Activated CD8-positive, alpha-beta T cell treated with anti-CD3 and anti-CD28 coated beads for 36 hours (primary cell): ENCODE results near the gene TAF4. TPM values are rescaled to one million over a fixed set of nuclear protein-coding genes. Genes with fewer than 3 reads are reported as not detected.
"Not testable (repeated sequence)": the region's sequence is repeated elsewhere in the genome, so short reads cannot be mapped to it uniquely, and the experiment has no call there.

Experiments
- ATAC-seq: fragments of 200-7000 bp; cut with Tn5 transposase; one replicate; pipeline ENCODE4 v1.10.0; 2021; ENCODE audit warnings: mild to moderate bottlenecking, moderate library complexity
- CTCF ChIA-PET: fragments of 350-600 bp; sonication (Branson Sonifier 250); formaldehyde crosslinking; loops from one replicate; lab custom pipeline; 2021; ENCODE audit warnings: antibody characterized with exemption; lab: Charles Lee
- POLR2A ChIA-PET: fragments of 350-600 bp; sonication (Branson Sonifier 250); formaldehyde crosslinking; loops from one replicate; lab custom pipeline; 2021; ENCODE audit warnings: antibody characterized with exemption; lab: Charles Lee
- DNase-seq: peaks from one replicate; pipeline ENCODE4 v3.0.0-alpha.2; 2020
- H3K27ac Mint-ChIP-seq: one replicate; pipeline ENCODE4 v1.8.0; 2021; ENCODE audit warnings: mild to moderate bottlenecking, mixed read lengths
- H3K27me3 Mint-ChIP-seq: one replicate; pipeline ENCODE4 v1.8.0; 2021; ENCODE audit warnings: mixed read lengths
- H3K36me3 Mint-ChIP-seq: one replicate; pipeline ENCODE4 v1.8.0; 2021; ENCODE audit warnings: low read depth, mixed read lengths
- H3K4me1 Mint-ChIP-seq: one replicate; pipeline ENCODE4 v1.8.0; 2021; ENCODE audit warnings: low read depth, mixed read lengths
- H3K4me3 Mint-ChIP-seq: one replicate; pipeline ENCODE4 v1.8.0; 2021; ENCODE audit warnings: mild to moderate bottlenecking, moderate library complexity, mixed read lengths
- H3K9me3 Mint-ChIP-seq: one replicate; pipeline ENCODE4 v1.8.0; 2021; ENCODE audit warnings: mixed read lengths
- CTCF ChIP-seq: fragments of 200-600 bp; IDR thresholded peaks from one replicate; pipeline ENCODE4 v1.8.0; 2022; ENCODE audit warnings: antibody characterized with exemption, mild to moderate bottlenecking
- intact Hi-C: fragments of 100-400 bp; cut with micrococcal nuclease; formaldehyde crosslinking; loops from one replicate; pipeline ENCODE4 v1.10.0; 2022
- total RNA-seq, 2 experiments: library from RNA; stranded (reverse); gene quantifications; one replicate each; pipeline ENCODE4 v1.2.3, GENCODE V29; 2021

TAF4 gene
- total RNA-seq, 2 experiments from 2014 or later = 14.1 to 15.9 TPM

DNA sequence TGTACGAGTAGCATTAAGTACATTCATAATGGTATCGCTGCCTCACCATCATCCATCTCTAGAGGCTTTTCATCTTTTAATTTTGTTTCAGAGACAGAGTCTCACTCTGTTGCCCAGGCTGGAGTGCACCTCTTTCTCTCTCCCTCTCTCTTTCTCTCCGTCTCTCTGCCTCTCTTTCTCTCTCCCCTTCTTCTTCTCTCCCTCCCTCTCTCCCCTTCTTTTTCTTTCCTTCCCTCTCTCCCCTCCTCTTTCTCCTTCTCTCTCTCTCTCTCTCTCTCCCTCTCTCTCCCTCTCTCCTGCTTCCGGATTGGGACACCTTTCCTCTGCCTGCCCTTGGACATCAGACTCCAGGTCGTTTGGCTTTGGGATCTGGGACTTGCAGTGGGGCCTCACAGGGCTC lies 17.6 kb upstream of the TAF4 start:
- no peak for ATAC-seq
- POLR2A ChIA-PET = no interaction called here
- Mint-ChIP-seq H3K27ac (no peak overlapping the region), H3K36me3 (no peaks in the 10 kb centered on the region), H3K4me1 (no peaks in the 10 kb centered on the region), H3K4me3 (no peak overlapping the region), H3K27me3 (peaks cover 2% of the 10 kb centered on the region), H3K9me3 (peaks cover 9% of the 10 kb centered on the region)
- CTCF ChIA-PET = no interaction called here
- no peak for DNase-seq
- TF ChIP-seq CTCF = no peak
- intact Hi-C loops = no loop called here

- Mint-ChIP-seq H3K9me3 (peaks cover 16% of the 10 kb centered on the region), H3K4me1 (no peaks in the 10 kb centered on the region), H3K4me3 (no peak overlapping the region), H3K36me3 (peaks cover 3% of the 10 kb centered on the region), H3K27me3 (no peaks in the 10 kb centered on the region), H3K27ac (no peak overlapping the region)
- intact Hi-C loops = no loop called here
- ChIA-PET POLR2A (no interaction called here), CTCF (interaction anchor here (0.9 kb wide), 1 partner anchor 10 kb away, joined by 3 read pairs; no protein-coding TSS in a partner anchor)
- DNase-seq (no peak), ATAC-seq (no peak)
- no peak for TF ChIP-seq CTCF
Observed at GRCh38 chr20:62080249-62080990, 14.7 kb upstream of the TAF4 start.

DNA sequence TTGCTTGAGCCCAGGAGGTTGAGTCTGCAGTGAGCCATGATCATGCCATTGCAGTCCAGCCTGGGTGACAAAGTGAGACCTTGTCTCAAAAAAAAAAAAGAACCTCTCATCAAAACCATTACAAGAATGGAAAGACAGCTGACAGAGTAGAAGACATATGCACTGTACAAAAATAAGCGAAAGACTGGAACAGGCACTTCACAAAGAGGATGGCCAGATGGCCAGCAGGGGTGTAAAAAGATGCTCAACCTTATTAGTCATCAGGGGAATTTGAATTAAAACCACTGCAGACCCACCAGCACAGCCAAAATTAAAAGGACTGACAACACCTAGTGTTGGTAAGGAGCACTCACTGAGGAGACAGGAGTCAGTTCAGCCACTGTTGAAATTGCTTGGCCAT lies 13.5 kb upstream of the TAF4 start:
- no peak for TF ChIP-seq CTCF
- no peak overlapping the region for H3K4me3 Mint-ChIP-seq
- no peak for ATAC-seq
- intact Hi-C loops = no loop called here
- H3K36me3 Mint-ChIP-seq = peaks cover 4% of the 10 kb centered on the region
- H3K27ac Mint-ChIP-seq = no peak overlapping the region
- POLR2A ChIA-PET = no interaction called here
- H3K4me1 Mint-ChIP-seq = no peaks in the 10 kb centered on the region
- DNase-seq = no peak
- H3K9me3 Mint-ChIP-seq = peaks cover 21% of the 10 kb centered on the region
- H3K27me3 Mint-ChIP-seq = no peaks in the 10 kb centered on the region
- CTCF ChIA-PET = no interaction called here

DNA sequence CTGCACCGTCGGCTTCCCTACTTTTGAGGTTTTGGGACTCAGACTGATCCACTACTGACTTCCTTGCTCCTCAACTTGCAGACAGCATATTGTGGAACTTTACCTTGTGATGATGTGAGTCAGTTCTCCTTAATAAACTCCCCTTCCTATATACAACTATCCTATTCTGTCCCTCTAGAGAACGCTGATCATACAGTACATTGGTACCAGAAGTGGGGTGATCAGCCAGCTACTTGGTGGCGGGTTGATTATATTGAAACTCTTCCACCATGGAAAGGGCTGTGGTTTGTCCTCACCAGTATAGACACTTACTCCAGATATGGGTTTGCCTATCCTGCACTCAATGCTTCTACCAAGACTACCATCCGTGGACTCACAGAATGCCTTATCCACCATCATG lies 7.6 kb upstream of the TAF4 start:
- no peak overlapping the region for H3K27ac Mint-ChIP-seq
- intact Hi-C loops = no loop called here
- no peak for DNase-seq
- no peak for TF ChIP-seq CTCF
- ChIA-PET CTCF (interaction anchor here (1.2 kb wide), 1 partner anchor 63 kb away, joined by 3 read pairs; no protein-coding TSS in a partner anchor), POLR2A (no interaction called here)
- H3K36me3 Mint-ChIP-seq = peaks cover 4% of the 10 kb centered on the region
- no peaks in the 10 kb centered on the region for H3K4me1 Mint-ChIP-seq
- H3K4me3 Mint-ChIP-seq = no peak overlapping the region
- peaks cover 24% of the 10 kb centered on the region for H3K9me3 Mint-ChIP-seq
- no peaks in the 10 kb centered on the region for H3K27me3 Mint-ChIP-seq
- ATAC-seq = no peak

DNA sequence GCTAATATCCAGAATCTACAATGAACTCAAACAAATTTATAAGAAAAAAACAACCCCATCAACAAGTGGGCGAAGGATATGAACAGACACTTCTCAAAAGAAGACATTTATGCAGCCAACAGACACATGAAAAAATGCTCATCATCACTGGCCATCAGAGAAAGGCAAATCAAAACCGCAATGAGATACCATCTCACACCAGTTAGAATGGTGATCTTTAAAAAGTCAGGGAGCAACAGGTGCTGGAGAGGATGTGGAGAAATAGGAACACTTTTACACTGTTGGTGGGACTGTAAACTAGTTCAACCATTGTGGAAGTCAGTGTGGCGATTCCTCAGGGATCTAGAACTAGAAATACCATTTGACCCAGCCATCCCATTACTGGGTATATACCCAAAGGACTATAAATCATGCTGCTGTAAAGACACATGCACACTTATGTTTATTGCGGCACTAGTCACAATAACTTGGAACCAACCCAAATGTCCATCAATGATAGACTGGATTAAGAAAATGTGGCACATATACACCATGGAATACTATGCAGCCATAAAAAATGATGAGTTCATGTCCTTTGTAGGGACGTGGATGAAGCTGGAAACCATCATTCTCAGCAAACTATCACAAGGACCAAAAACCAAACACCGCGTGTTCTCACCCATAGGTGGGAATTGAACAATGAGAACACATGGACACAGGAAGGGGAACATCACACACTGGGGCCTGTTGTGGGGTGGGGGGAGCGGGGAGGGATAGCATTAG lies 6.2 kb upstream of the TAF4 start:
- H3K27me3 Mint-ChIP-seq, H3K27ac Mint-ChIP-seq, DNase-seq, H3K36me3 Mint-ChIP-seq, intact Hi-C loops, ATAC-seq, H3K4me3 Mint-ChIP-seq, POLR2A ChIA-PET: not testable (repeated sequence)
- CTCF ChIA-PET = interaction anchor here (1.2 kb wide), 1 partner anchor 64 kb away, joined by 3 read pairs; no protein-coding TSS in a partner anchor
- peaks cover 20% of the 10 kb centered on the region for H3K9me3 Mint-ChIP-seq
- H3K4me1 Mint-ChIP-seq = peaks cover 13% of the 10 kb centered on the region
